BJ (cell line): ENCODE results near the gene TCEAL5. TPM values are rescaled to one million over a fixed set of nuclear protein-coding genes. Genes with fewer than 3 reads are reported as not detected.
"Not testable (repeated sequence)": the region's sequence is repeated elsewhere in the genome, so short reads cannot be mapped to it uniquely, and the experiment has no call there.

Experiments
- CTCF ChIA-PET: fragments of 350-600 bp; formaldehyde crosslinking; extraction: SDS; loops from one replicate; lab custom pipeline; 2021; ENCODE audit warnings: antibody characterized with exemption, inconsistent platforms; lab: Yijun Ruan, JAX
- POLR2A ChIA-PET: fragments of 300-600 bp; sonication (Branson Sonifier 250); formaldehyde crosslinking; extraction: SDS; loops from one replicate; lab custom pipeline; 2021; ENCODE audit warnings: antibody characterized with exemption; lab: Charles Lee
- DNase-seq: peaks from one replicate; pipeline ENCODE4 v3.0.0-alpha.2; 2011; ENCODE audit warnings: low read depth
- H3K27me3 ChIP-seq: 2 replicates; pipeline ENCODE4 v1.6.0; 2011; ENCODE audit warnings: low read length; ENCODE audit not compliant: control insufficient read depth, insufficient read depth
- H3K36me3 ChIP-seq: 2 replicates; pipeline ENCODE4 v1.5.1; 2011; ENCODE audit warnings: low read length; ENCODE audit not compliant: control insufficient read depth, insufficient read depth
- H3K4me3 ChIP-seq: 2 replicates; pipeline ENCODE4 v1.5.1; 2011; ENCODE audit warnings: low read depth, mild to moderate bottlenecking, control low read depth, low read length
- polyA minus RNA-seq: library from RNA; depleted of rRNA, polyadenylated mRNA; stranded (reverse); fragments of >200 nt; gene quantifications from 2 replicates; pipeline ENCODE4 v1.2.3, GENCODE V29; 2011; rRNA and poly(A)+ RNA removed
- polyA plus RNA-seq: library from polyadenylated mRNA; depleted of rRNA; stranded (reverse); fragments of >200 nt; gene quantifications from 2 replicates; pipeline ENCODE4 v1.2.3, GENCODE V29; 2011; rRNA removed
- TF ChIP-seq, protein P1 (sequence below): IDR thresholded peaks from 2 replicates; pipeline ENCODE4 v1.5.1; 2011; ENCODE audit warnings: low read depth, mild to moderate bottlenecking, control low read depth, inconsistent platforms, low read length, moderate library complexity; ENCODE audit not compliant: insufficient read depth

Gene TCEAL5, protein sequence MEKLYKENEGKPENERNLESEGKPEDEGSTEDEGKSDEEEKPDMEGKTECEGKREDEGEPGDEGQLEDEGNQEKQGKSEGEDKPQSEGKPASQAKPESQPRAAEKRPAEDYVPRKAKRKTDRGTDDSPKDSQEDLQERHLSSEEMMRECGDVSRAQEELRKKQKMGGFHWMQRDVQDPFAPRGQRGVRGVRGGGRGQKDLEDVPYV
- not detected in 2 replicates for polyA plus RNA-seq
- polyA minus RNA-seq = not detected in 2 replicates

GRCh38 chrX:103276581-103277002 is at the start of gene TCEAL5:
Gene TCEAL5, minus strand, starts transcription at chrX:103276750. Its CDS starts 2,187 bp downstream, at chrX:103274563.
- ChIA-PET POLR2A (no interaction called here), CTCF (no interaction called here)
- Histone ChIP-seq H3K4me3 (no peak within 1 kb of the TSS), H3K36me3 (no peaks in the 10 kb centered on the region), H3K27me3 (peaks cover 16% of the 10 kb centered on the region)
- DNase-seq = no peak
- TF ChIP-seq, protein P1, sequence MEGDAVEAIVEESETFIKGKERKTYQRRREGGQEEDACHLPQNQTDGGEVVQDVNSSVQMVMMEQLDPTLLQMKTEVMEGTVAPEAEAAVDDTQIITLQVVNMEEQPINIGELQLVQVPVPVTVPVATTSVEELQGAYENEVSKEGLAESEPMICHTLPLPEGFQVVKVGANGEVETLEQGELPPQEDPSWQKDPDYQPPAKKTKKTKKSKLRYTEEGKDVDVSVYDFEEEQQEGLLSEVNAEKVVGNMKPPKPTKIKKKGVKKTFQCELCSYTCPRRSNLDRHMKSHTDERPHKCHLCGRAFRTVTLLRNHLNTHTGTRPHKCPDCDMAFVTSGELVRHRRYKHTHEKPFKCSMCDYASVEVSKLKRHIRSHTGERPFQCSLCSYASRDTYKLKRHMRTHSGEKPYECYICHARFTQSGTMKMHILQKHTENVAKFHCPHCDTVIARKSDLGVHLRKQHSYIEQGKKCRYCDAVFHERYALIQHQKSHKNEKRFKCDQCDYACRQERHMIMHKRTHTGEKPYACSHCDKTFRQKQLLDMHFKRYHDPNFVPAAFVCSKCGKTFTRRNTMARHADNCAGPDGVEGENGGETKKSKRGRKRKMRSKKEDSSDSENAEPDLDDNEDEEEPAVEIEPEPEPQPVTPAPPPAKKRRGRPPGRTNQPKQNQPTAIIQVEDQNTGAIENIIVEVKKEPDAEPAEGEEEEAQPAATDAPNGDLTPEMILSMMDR = no peak

- CTCF ChIA-PET = no interaction called here
- Histone ChIP-seq H3K36me3 (no peaks in the 10 kb centered on the region), H3K4me3 (no peak overlapping the region), H3K27me3 (peaks cover 4% of the 10 kb centered on the region; the same call in 1 of the 2 replicates)
- DNase-seq = no peak
- POLR2A ChIA-PET = no interaction called here
- TF ChIP-seq, protein P1 = no peak
Measured at GRCh38 chrX:103311399-103311780, 34.8 kb upstream of the TCEAL5 start.

DNA sequence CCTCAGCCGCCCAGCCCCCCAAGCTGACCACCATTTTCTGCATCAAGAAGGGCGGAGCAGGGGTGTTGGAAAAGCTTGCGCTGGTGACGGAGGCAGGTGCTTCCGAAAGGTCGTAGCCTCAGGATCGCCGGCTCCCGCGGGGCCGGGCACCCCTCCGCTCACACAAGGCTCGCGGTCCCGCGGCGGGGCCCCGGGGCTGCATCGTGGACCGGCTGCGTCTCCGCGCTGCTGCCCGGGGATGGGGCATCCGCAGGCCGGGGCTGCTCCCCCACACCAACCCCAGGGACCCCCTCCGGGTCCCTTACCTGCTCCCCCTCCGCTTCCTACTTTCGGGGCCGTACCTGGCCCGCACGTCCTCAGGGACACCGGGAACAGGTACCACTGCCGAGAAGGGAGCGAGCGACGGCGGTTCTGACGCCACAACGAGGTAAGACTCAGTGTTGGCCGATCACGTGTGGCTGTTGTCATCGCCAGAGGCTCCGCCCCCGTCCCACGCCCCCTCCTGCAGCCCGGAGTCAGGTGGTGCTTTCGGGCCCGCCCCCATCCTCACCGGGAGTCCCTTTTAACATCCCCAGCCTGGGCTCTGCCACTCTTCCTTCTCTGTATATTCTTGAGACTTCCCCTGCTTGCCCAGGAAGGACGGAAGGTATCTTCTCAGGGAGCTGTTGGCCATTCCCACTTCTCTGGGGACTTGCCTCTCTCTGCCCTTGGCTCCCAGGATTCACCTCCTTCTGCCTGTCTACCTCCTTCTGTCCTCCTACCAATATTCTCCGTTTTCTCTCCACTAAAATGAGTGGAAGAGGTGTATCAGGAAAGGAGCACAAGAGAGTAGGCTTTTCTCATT is 34.2 kb upstream of the TCEAL5 start, which contains the start of gene BEX2:
TSS of gene BEX2 (minus strand) at position 436 of the 844 bp plus-strand sequence. CDS start 1,014 bp downstream, outside the sequence.
- peaks cover 4% of the 10 kb centered on the region; the same call in 1 of the 2 replicates for H3K27me3 ChIP-seq
- ChIA-PET POLR2A (no interaction called here), CTCF (no interaction called here)
- DNase-seq = no peak
- TF ChIP-seq, protein P1 = no peak
- no peaks in the 10 kb centered on the region for H3K36me3 ChIP-seq
- peak within 1 kb of the TSS; percentile 34 for H3K4me3 ChIP-seq

GRCh38 chrX:103309860-103310554 is 33.5 kb upstream of the TCEAL5 start:
- Histone ChIP-seq H3K4me3 (no peak overlapping the region; the same call in 1 of the 2 replicates), H3K36me3 (no peaks in the 10 kb centered on the region), H3K27me3 (peaks cover 4% of the 10 kb centered on the region; the same call in 1 of the 2 replicates)
- ChIA-PET POLR2A (no interaction called here), CTCF (no interaction called here)
- TF ChIP-seq, protein P1 = no peak
- DNase-seq = no peak

GRCh38 chrX:103305666-103306065 is 29.1 kb upstream of the TCEAL5 start:
- H3K36me3 ChIP-seq, POLR2A ChIA-PET, H3K27me3 ChIP-seq, DNase-seq, CTCF ChIA-PET, H3K4me3 ChIP-seq: not testable (repeated sequence)
